ENCODE results near the gene GULP1.
"Not testable (repeated sequence)": the region's sequence is repeated elsewhere in the genome, so short reads cannot be mapped to it uniquely, and the experiment has no call there.

GULP1 gene

GRCh38 chr2:188293601-188294351 lies 2.1 kb downstream of the GULP1 start:
- no peak for DNase-seq

GRCh38 chr2:188294352-188294926 lies 2.8 kb downstream of the GULP1 start:
- DNase-seq = no peak

GRCh38 chr2:188295067-188295685 lies 3.5 kb downstream of the GULP1 start:
- no peak for DNase-seq

- no peak for DNase-seq
Observed at GRCh38 chr2:188297978-188298377, 6.3 kb downstream of the GULP1 start.

GRCh38 chr2:188298937-188299371 lies 7.3 kb downstream of the GULP1 start:
- not testable (repeated sequence) for DNase-seq

- no peak for DNase-seq
Observed at GRCh38 chr2:188303363-188304031, 11.8 kb downstream of the GULP1 start.

GRCh38 chr2:188305271-188305670 lies 13.6 kb downstream of the GULP1 start:
- no peak for DNase-seq

- no peak for DNase-seq
Observed at GRCh38 chr2:188306271-188306670, 14.6 kb downstream of the GULP1 start.

- DNase-seq = no peak
Observed at GRCh38 chr2:188307850-188308283, 16.2 kb downstream of the GULP1 start.

GRCh38 chr2:188308483-188308882 lies 16.8 kb downstream of the GULP1 start:
- no peak for DNase-seq

GRCh38 chr2:188309364-188309763 lies 17.7 kb downstream of the GULP1 start:
- DNase-seq = no peak

GRCh38 chr2:188314314-188315054 lies 22.8 kb downstream of the GULP1 start:
- no peak for DNase-seq

GRCh38 chr2:188315750-188316149 lies 24.1 kb downstream of the GULP1 start:
- DNase-seq = no peak

- DNase-seq = no peak
Observed at GRCh38 chr2:188316342-188316741, 24.7 kb downstream of the GULP1 start.

GRCh38 chr2:188316791-188317423 lies 25.2 kb downstream of the GULP1 start:
- DNase-seq = no peak

- no peak for DNase-seq
Observed at GRCh38 chr2:188318161-188318749, 26.6 kb downstream of the GULP1 start.

GRCh38 chr2:188319838-188320237 lies 28.2 kb downstream of the GULP1 start:
- no peak for DNase-seq

- DNase-seq = no peak
Observed at GRCh38 chr2:188320861-188321260, 29.2 kb downstream of the GULP1 start.

- DNase-seq = no peak
Observed at GRCh38 chr2:188322569-188323551, 31.2 kb downstream of the GULP1 start.

GRCh38 chr2:188324067-188324466 lies 32.4 kb downstream of the GULP1 start:
- no peak for DNase-seq

GRCh38 chr2:188326290-188326668 lies 34.6 kb downstream of the GULP1 start:
- no peak for DNase-seq

Measured in activated CD4-positive, alpha-beta T cell treated with anti-CD3 and anti-CD28 coated beads, Interleukin-2, amount 50 U/mL, for 4 hours (primary cell).